22Rv1 (cell line): ENCODE measurements around the gene CRYBA1.

Source experiments
- ZFX ChIP-seq: fragments of 450-650 bp; IDR thresholded peaks from 2 replicates; pipeline ENCODE4 v1.6.1; 2017; ENCODE audit warnings: antibody characterized with exemption, borderline replicate concordance
- TF ChIP-seq, protein P1 (sequence below): fragments of 450-650 bp; IDR thresholded peaks from 2 replicates; pipeline ENCODE4 v1.5.1; 2017; ENCODE audit warnings: mild to moderate bottlenecking

DNA sequence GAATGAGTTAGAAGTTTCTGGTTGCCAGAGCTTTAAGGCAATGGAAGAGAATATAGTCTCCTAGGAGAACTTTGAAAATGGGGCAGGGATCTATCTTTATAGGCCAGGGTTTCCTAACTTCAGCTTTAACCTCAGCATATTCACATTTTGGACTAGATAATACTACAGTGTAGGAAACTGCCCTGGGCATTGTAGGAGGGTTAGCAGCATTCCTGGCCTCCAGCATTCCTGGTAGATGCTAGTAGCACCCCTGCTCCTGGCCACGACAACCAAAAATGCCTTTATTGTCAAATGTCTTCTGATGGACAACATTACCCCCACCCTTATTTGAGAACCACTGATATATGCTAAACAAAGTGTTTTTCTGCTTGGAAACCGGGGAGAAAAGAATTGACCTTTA is 38.7 kb upstream of the CRYBA1 start:
- TF ChIP-seq, protein P1, sequence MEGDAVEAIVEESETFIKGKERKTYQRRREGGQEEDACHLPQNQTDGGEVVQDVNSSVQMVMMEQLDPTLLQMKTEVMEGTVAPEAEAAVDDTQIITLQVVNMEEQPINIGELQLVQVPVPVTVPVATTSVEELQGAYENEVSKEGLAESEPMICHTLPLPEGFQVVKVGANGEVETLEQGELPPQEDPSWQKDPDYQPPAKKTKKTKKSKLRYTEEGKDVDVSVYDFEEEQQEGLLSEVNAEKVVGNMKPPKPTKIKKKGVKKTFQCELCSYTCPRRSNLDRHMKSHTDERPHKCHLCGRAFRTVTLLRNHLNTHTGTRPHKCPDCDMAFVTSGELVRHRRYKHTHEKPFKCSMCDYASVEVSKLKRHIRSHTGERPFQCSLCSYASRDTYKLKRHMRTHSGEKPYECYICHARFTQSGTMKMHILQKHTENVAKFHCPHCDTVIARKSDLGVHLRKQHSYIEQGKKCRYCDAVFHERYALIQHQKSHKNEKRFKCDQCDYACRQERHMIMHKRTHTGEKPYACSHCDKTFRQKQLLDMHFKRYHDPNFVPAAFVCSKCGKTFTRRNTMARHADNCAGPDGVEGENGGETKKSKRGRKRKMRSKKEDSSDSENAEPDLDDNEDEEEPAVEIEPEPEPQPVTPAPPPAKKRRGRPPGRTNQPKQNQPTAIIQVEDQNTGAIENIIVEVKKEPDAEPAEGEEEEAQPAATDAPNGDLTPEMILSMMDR, result no peak
- no peak for TF ChIP-seq ZFX
